Fibroblast of villous mesenchyme (primary cell): ENCODE data around the gene PKNOX1. TPM values are rescaled to one million over a fixed set of nuclear protein-coding genes. Genes with fewer than 3 reads are reported as not detected.

ENCODE experiments used
- DNase-seq: peaks from one replicate; pipeline ENCODE4 v3.0.0-alpha.2; 2010; ENCODE audit warnings: low read depth
- H3K4me3 ChIP-seq: 2 replicates; pipeline ENCODE4 v1.5.1; 2011; ENCODE audit warnings: low read depth, mild to moderate bottlenecking, low read length
- total RNA-seq: library from RNA; depleted of rRNA; stranded (reverse); fragments of >200 nt; gene quantifications from 2 replicates; pipeline ENCODE4 v1.2.3, GENCODE V29; 2012
- TF ChIP-seq, protein P1 (sequence below): IDR thresholded peaks from 2 replicates; pipeline ENCODE4 v1.5.1; 2012; ENCODE audit warnings: low read depth, mild to moderate bottlenecking, low read length; ENCODE audit not compliant: insufficient read depth

PKNOX1 gene
- total RNA-seq, 1 donor = 16.8 TPM

DNA sequence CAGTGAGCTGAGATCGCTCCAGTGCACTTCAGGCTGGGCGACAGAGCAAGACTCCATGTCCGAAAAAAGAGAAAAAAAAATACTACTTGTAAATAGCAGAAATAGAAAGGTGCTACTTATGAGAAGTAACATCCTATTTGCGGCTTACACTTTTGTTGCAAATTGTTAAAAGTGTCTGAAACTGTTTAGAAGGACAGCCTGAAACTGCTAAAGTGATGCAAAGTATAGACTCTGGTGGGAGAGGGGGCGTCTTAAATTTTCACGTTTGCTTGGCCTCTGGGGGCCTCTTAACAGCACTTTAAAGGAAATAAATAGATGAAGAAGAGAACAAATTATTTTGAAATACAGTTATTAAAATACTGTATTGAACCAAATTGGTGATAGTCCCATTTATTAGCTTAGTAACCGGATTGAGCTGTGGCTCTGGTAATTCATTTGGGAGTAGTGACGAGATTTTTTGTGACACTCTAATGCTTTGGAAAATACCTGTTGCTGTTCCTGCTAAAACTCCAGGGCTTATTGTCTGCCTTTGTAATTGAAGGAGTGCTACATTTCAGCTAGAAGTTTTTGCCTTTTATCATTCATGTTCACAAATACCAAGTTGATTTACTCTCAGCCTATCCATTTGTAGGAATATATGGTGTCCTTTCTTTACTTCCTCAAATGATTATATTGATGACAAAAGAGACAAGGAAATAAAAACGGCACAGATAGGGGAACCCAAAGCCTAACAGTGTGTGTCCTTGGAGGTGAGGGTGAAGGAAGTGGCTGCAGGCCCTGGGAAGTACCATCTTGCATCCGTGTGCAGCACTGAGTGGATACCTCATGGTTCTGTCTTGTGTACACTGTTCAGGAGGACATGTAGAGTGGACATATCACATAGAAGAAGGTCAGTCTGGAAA, 6.2 kb downstream of the PKNOX1 start:
- DNase-seq = no peak
- TF ChIP-seq, protein P1, sequence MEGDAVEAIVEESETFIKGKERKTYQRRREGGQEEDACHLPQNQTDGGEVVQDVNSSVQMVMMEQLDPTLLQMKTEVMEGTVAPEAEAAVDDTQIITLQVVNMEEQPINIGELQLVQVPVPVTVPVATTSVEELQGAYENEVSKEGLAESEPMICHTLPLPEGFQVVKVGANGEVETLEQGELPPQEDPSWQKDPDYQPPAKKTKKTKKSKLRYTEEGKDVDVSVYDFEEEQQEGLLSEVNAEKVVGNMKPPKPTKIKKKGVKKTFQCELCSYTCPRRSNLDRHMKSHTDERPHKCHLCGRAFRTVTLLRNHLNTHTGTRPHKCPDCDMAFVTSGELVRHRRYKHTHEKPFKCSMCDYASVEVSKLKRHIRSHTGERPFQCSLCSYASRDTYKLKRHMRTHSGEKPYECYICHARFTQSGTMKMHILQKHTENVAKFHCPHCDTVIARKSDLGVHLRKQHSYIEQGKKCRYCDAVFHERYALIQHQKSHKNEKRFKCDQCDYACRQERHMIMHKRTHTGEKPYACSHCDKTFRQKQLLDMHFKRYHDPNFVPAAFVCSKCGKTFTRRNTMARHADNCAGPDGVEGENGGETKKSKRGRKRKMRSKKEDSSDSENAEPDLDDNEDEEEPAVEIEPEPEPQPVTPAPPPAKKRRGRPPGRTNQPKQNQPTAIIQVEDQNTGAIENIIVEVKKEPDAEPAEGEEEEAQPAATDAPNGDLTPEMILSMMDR = no peak
- no peak overlapping the region for H3K4me3 ChIP-seq

DNA sequence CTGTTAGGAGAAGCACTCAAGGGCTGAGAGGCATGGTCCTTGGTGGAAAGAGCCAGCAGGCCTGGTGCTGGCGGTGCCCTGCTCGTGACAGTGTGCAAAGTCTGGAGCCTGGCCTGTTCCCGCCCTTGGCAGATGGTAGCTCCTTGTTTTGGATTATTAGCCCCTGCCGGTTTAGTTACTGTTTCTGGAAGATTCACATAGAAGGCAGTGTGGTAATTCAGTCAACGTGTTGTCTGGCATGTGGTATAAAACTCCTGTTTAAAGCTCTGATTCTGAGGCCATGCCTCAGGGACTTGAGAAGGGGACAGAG, 6.8 kb downstream of the PKNOX1 start:
- DNase-seq = no peak
- no peak overlapping the region for H3K4me3 ChIP-seq
- TF ChIP-seq, protein P1 = no peak

DNA sequence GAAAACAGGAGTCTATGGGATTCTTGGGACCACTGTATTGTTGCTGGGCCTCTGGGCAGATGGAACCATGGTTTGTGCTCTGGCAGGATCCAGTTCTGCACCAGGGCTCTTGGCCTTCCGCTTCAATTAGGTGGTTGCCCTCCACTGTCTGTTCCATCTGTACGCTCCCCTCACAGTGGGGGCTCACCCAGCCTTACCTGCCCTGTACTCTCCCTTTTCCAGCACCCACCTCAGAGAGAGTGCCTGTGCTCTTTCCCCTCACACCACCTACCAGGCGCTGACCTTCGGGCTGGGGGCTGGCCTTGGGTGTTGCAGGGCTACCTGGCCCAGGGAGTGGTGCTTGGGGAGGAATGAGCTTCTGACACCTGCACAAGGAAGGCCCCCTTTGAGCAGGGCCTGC, 7.5 kb downstream of the PKNOX1 start:
- no peak overlapping the region for H3K4me3 ChIP-seq
- DNase-seq = no peak
- TF ChIP-seq, protein P1 = no peak

DNA sequence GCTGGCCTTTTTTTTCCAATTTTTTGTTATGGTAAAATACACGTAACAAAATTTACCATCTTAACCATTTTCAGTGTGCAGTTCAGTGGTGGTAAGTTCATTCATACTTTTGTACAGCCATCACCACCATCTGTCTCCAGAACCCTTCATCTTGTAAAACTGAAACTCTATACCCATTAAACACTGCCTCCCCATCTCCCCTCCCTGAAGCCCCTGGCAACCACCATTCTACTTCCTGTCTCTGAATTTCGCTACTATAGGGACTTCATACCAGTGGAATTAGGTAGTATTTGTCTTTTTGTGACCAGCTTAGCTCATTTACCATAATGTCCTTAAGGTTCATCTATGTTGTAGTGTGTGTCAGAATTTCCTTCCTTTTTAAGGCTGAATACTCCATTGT, 8.7 kb downstream of the PKNOX1 start:
- no peak overlapping the region for H3K4me3 ChIP-seq
- no peak for DNase-seq
- TF ChIP-seq, protein P1 = no peak

DNA sequence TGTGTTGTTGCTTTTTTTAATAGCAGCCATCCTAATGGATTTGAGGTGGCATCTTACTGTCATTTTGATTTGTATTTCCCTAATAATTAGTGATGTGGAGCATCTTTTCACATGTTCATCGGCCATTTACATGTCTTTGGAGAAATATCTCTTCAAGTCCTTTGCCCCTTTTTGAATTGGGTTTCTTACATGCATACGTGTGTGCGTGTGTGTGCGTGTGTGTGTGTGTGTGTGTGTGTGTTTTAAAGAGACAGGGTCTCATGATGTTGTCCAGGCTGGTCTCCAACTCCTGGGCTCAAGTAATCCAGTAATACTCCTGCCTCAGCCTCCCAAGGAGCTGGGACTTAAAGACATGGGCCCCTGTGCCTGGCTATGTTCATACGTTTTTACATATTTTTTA, 9.5 kb downstream of the PKNOX1 start:
- DNase-seq = no peak
- TF ChIP-seq, protein P1 = no peak
- H3K4me3 ChIP-seq = no peak overlapping the region

DNA sequence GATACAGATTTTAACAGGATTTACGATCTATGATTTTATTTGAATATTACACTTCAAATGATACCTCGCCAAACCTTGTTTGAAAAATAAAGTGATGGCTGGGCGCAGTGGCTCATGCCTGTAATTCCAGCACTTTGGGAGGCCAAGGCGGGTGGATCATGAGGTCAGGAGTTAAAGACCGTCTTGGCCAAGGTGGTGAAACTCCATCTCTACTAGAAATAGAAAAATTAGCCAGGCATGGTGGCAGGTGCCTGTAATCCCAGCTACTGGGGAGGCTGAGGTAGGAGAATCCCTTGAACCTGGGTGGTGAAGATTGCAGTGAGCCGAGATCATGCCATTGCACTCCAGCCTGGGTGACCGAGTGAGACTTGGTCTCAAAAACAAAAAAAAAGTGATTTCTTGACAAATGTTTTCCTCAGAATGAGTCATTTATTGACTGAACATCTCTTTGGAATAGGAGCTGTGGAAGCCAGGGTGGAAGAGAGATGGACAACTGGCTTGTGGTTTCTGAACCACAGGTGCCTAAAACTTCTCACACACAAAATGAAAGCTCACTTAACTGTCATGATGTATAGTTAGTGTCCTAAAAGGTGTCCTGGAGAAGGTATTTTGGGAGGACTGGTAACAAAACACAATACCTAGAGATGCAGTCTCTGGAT, 11.9 kb downstream of the PKNOX1 start:
- no peak for DNase-seq
- TF ChIP-seq, protein P1 = no peak
- H3K4me3 ChIP-seq = no peak overlapping the region
